GM19397 (cell line): ENCODE measurements around the gene SPART.

ENCODE experiments used
- ATAC-seq: cut with Tn5 transposase; IDR thresholded peaks from one replicate; pipeline ENCODE4 v1.9.1; 2021; ENCODE audit warnings: mild to moderate bottlenecking, moderate library complexity; ENCODE audit not compliant: unreplicated experiment

Gene SPART

GRCh38 chr13:36258831-36259230 is 87.4 kb downstream of the SPART start:
- no peak for ATAC-seq
